ENCODE measurements around the gene NATD1. TPM values are rescaled to one million over a fixed set of nuclear protein-coding genes. Genes with fewer than 3 reads are reported as not detected.

The NATD1 gene
- polyA plus RNA-seq, 1 of the 3 experiments (the other 2 are of a cell fraction) = 3.9 TPM

DNA sequence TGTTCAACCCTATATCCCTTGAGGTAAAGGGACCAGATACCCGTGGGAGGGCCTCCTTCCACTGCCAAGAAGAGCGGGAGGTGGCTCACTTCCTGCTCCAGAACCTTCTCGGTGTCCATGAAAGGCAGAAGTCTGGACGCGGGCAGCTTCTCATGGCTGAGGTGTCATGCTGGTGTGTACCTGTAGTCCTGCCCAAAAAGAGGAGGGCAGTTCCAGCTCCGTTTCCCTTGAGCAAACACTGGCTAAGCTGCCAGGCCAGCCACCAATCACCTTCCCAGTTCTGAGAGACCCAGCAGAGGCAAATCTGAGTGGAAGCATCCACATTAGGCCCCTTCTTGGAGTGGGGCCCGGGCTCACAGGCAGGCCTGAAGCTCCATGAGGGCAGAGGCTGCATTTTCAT lies 44.9 kb downstream of the NATD1 start:
- no peaks in the 10 kb centered on the region for H3F3A ChIP-seq (replicated peaks; ENCODE audit: insufficient read depth)
- H3K27ac ChIP-seq (ENCODE audit: low read depth in 2 of 2, low read length in 1 of 2) = no peak overlapping the region
- no peaks in the 10 kb centered on the region for H3K27me3 ChIP-seq (ENCODE audit: insufficient read depth)
- H3K4me2 ChIP-seq = no peak overlapping the region
- H3K4me3 ChIP-seq (ENCODE audit: low read depth in 2 of 2, low read length in 1 of 2) = no peak overlapping the region
- H3K9me3 ChIP-seq = no peaks in the 10 kb centered on the region
- no peaks in the 10 kb centered on the region for H3K9me2 ChIP-seq
- DNase-seq = no peak
- ChIA-PET CTCF (no interaction called here), POLR2A (no interaction called here)
- WGBS (ENCODE audit: low lambda C conversion rate) = 96% methylated on average over 4 of the region's 7 CpGs
- peaks cover 10 to 19% of the 10 kb centered on the region in 2 experiments; a peak in 2 of 4 replicates for H3K4me1 ChIP-seq (ENCODE audit: control insufficient read depth in 1 of 2, insufficient read depth in 2 of 2, low read depth in 1 of 2, low read length in 1 of 2)
- H4K20me1 ChIP-seq (ENCODE audit: insufficient read depth) = peaks cover 88% of the 10 kb centered on the region
- no peak overlapping the region for H2AFZ ChIP-seq (ENCODE audit: low read depth)
- H3K79me2 ChIP-seq (ENCODE audit: insufficient read depth) = peaks cover 100% of the 10 kb centered on the region
- TF ChIP-seq FOXM1 (IDR thresholded peaks at IDR 0.05; ENCODE audit: low read depth) = no peak
- TF ChIP-seq CHD2 (IDR thresholded peaks at IDR 0.05; ENCODE audit: low read length, partially characterized antibody) = no peak
- TF ChIP-seq ELF1 (IDR thresholded peaks at IDR 0.05) = no peak
- TF ChIP-seq NFIC (IDR thresholded peaks at IDR 0.05; ENCODE audit: borderline replicate concordance) = no peak
- TF ChIP-seq FOSL2 (IDR thresholded peaks at IDR 0.05; ENCODE audit: borderline replicate concordance, low read depth) = no peak
- TF ChIP-seq MXI1 (IDR thresholded peaks at IDR 0.05; ENCODE audit: low read depth, low read length) = no peak
- TF ChIP-seq RAD21 (IDR thresholded peaks at IDR 0.05; ENCODE audit: low read length) = no peak
- TF ChIP-seq, protein P1, sequence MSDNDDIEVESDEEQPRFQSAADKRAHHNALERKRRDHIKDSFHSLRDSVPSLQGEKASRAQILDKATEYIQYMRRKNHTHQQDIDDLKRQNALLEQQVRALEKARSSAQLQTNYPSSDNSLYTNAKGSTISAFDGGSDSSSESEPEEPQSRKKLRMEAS (IDR thresholded peaks at IDR 0.05; ENCODE audit: low read depth) = no peak
- TF ChIP-seq SIN3A (IDR thresholded peaks at IDR 0.05; ENCODE audit: borderline replicate concordance, low read depth, low read length) = no peak
- TF ChIP-seq, protein P2, sequence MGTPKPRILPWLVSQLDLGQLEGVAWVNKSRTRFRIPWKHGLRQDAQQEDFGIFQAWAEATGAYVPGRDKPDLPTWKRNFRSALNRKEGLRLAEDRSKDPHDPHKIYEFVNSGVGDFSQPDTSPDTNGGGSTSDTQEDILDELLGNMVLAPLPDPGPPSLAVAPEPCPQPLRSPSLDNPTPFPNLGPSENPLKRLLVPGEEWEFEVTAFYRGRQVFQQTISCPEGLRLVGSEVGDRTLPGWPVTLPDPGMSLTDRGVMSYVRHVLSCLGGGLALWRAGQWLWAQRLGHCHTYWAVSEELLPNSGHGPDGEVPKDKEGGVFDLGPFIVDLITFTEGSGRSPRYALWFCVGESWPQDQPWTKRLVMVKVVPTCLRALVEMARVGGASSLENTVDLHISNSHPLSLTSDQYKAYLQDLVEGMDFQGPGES (IDR thresholded peaks at IDR 0.05; ENCODE audit: low read depth, low read length) = no peak
- TF ChIP-seq MEF2A (IDR thresholded peaks at IDR 0.05; ENCODE audit: borderline replicate concordance, low read depth) = no peak
- TF ChIP-seq, protein P3, sequence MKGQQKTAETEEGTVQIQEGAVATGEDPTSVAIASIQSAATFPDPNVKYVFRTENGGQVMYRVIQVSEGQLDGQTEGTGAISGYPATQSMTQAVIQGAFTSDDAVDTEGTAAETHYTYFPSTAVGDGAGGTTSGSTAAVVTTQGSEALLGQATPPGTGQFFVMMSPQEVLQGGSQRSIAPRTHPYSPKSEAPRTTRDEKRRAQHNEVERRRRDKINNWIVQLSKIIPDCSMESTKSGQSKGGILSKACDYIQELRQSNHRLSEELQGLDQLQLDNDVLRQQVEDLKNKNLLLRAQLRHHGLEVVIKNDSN (IDR thresholded peaks at IDR 0.05; ENCODE audit: borderline replicate concordance, low read depth) = no peak
- TF ChIP-seq, protein P4, sequence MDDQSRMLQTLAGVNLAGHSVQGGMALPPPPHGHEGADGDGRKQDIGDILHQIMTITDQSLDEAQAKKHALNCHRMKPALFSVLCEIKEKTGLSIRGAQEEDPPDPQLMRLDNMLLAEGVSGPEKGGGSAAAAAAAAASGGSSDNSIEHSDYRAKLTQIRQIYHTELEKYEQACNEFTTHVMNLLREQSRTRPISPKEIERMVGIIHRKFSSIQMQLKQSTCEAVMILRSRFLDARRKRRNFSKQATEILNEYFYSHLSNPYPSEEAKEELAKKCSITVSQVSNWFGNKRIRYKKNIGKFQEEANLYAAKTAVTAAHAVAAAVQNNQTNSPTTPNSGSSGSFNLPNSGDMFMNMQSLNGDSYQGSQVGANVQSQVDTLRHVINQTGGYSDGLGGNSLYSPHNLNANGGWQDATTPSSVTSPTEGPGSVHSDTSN (IDR thresholded peaks at IDR 0.05) = no peak
- no peak for TF ChIP-seq RXRA (IDR thresholded peaks at IDR 0.05; ENCODE audit: borderline replicate concordance, low read depth)
- TF ChIP-seq GATA2 (CRISPR knock-in tag; IDR thresholded peaks at IDR 0.05) = no peak
- TF ChIP-seq YY1 (IDR thresholded peaks at IDR 0.05; ENCODE audit: low read depth) = no peak
- TF ChIP-seq RCOR1 (IDR thresholded peaks at IDR 0.05; ENCODE audit: low read length) = no peak
- H3K36me3 ChIP-seq (replicated peaks in 1 of 2; ENCODE audit: control insufficient read depth in 1 of 2, insufficient read depth in 2 of 2, low read length in 1 of 2) = peaks cover 20 to 23% of the 10 kb centered on the region in 2 experiments
- H3K9ac ChIP-seq = no peak overlapping the region

All from SK-N-SH (cell line).